SK-N-SH (cell line): ENCODE data around the gene MILR1.

Source experiments
- CHD2 ChIP-seq: fragments of 150-350 bp; IDR thresholded peaks from 2 replicates; pipeline ENCODE4 v1.6.1; 2018; ENCODE audit warnings: low read length; ENCODE audit not compliant: partially characterized antibody
- EP300 ChIP-seq, 2 experiments: IDR thresholded peaks; 2 replicates each; pipeline versions ENCODE4 v1.4.0 to v1.6.1; 2012; ENCODE audit warnings: borderline replicate concordance in 1 of 2, low read depth in 1 of 2, low read length in 1 of 2
- FOXM1 ChIP-seq: IDR thresholded peaks from 2 replicates; pipeline ENCODE4 v1.4.0; 2012; ENCODE audit warnings: low read depth, mild to moderate bottlenecking
- GABPA ChIP-seq: IDR thresholded peaks from 2 replicates; pipeline ENCODE4 v1.4.0; 2012; ENCODE audit warnings: low read depth, mild to moderate bottlenecking
- TF ChIP-seq, protein P1 (sequence below): IDR thresholded peaks from 2 replicates; pipeline ENCODE4 v1.4.0; 2012; ENCODE audit warnings: low read depth

DNA sequence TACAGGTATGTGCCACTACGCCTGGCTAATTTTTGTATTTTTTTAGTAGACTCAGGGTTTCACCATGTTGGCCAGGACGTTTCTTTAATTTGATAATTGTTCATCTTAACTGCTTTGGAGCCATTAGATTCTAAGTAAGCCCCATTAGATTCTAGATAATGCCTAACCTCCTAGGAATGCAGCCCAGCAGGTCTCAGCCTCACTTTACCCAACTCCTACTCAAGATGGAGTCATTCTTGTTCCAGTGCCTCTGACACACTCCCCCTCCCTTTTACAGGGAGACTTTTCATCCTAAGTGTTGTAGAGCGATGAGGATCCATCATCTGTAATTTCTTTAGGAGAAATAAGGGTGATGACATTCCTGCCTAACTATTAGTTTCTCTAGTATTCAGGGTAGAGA, 23.7 kb upstream of the MILR1 start:
- no peak for TF ChIP-seq FOXM1
- TF ChIP-seq CHD2: no peak
- TF ChIP-seq, protein P1, sequence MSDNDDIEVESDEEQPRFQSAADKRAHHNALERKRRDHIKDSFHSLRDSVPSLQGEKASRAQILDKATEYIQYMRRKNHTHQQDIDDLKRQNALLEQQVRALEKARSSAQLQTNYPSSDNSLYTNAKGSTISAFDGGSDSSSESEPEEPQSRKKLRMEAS: no peak
- no peak for TF ChIP-seq GABPA
- no peak for TF ChIP-seq EP300 (IDR thresholded peaks at IDR 0.05; ENCODE audit: borderline replicate concordance in 1 of 2, low read depth in 1 of 2, low read length in 1 of 2)
